Prostate gland (tissue), 2 donors: ENCODE measurements around the gene CTNNA3. TPM values are rescaled to one million over a fixed set of nuclear protein-coding genes. Genes with fewer than 3 reads are reported as not detected.

Experiments
- DNase-seq: peaks from one replicate; pipeline ENCODE4 v3.0.0-alpha.2; 2019; ENCODE audit warnings: low spot score
- H3K27ac ChIP-seq, 2 donors: fragments of 200-600 bp; sonication (generic); 2 replicates each; pipeline ENCODE4 v1.5.1; 2017 to 2019
- H3K27me3 ChIP-seq: fragments of 200-600 bp; sonication (generic); replicated peaks from 2 replicates; pipeline ENCODE4 v1.5.1; 2019; ENCODE audit not compliant: insufficient read depth
- H3K36me3 ChIP-seq, 2 donors: fragments of 200-600 bp; sonication (generic); 1 replicate in 1 of 2; 2 replicates in 1 of 2; pipeline versions ENCODE4 v1.5.1 to v1.8.1; 2017 to 2019
- H3K4me1 ChIP-seq: fragments of 200-600 bp; sonication (generic); replicated peaks from 2 replicates; pipeline ENCODE4 v1.5.1; 2019
- H3K4me3 ChIP-seq, 2 donors: fragments of 200-600 bp; sonication (generic); 2 replicates each; pipeline ENCODE4 v1.5.1; 2017 to 2019
- H3K9me3 ChIP-seq: fragments of 200-600 bp; sonication (generic); 2 replicates; pipeline ENCODE4 v1.5.1; 2017
- CTCF ChIP-seq, 4 experiments: fragments of 200-600 bp in 2 of 4; fragments of 450-650 bp in 2 of 4; sonication (generic) in 2 of 4; IDR thresholded peaks; 1 replicate in 3 of 4; 2 replicates in 1 of 4; pipeline ENCODE4 v1.5.1; 2016 to 2019; ENCODE audit warnings: antibody characterized with exemption in 4 of 4, mild to moderate bottlenecking in 2 of 4, moderate library complexity in 2 of 4
- POLR2A ChIP-seq: fragments of 450-650 bp; IDR thresholded peaks from one replicate; pipeline ENCODE4 v1.6.1; 2016; ENCODE audit warnings: antibody characterized with exemption, mild to moderate bottlenecking
- POLR2AphosphoS5 ChIP-seq: sonication (generic); formaldehyde crosslinking; IDR thresholded peaks from one replicate; pipeline ENCODE4 v1.6.1; 2017; ENCODE audit warnings: antibody characterized with exemption
- WGBS: methylation state at CpG from one replicate; pipeline ENCODE4 v1.1.5; 2018; 5-methylcytosine and 5-hydroxymethylcytosine counted together
- intact Hi-C: fragments of 100-400 bp; cut with DNase I; formaldehyde crosslinking; loops from one replicate; pipeline ENCODE4 v1.14.2; 2022
- total RNA-seq, 2 donors: library from RNA; depleted of rRNA; stranded (reverse); fragments of >200 nt; gene quantifications; one replicate each; pipeline ENCODE4 v1.1.0, GENCODE V29; 2016

The CTNNA3 gene
- total RNA-seq, 2 donors from 2014 or later, result 0.27 to 7.2 TPM

- no peaks in the 10 kb centered on the region for H3K9me3 ChIP-seq
- no peak overlapping the region for H3K4me3 ChIP-seq
- H3K4me1 ChIP-seq, result no peaks in the 10 kb centered on the region
- H3K27me3 ChIP-seq, result no peaks in the 10 kb centered on the region
- no peak overlapping the region for H3K27ac ChIP-seq
- TF ChIP-seq CTCF (IDR thresholded peaks at IDR 0.05) (no peak), POLR2AphosphoS5 (no peak), POLR2A (no peak)
- intact Hi-C loops, result no loop called here
- no peaks in the 10 kb centered on the region for H3K36me3 ChIP-seq
- DNase-seq, result no peak
These were observed 1388.2 kb downstream of the CTNNA3 start for GRCh38 chr10:66307826-66308225.

GRCh38 chr10:66301078-66301477 is 1394.9 kb downstream of the CTNNA3 start:
- Histone ChIP-seq H3K9me3 (no peaks in the 10 kb centered on the region), H3K4me3 (no peak overlapping the region), H3K27ac (no peak overlapping the region), H3K4me1 (no peaks in the 10 kb centered on the region), H3K27me3 (no peaks in the 10 kb centered on the region), H3K36me3 (no peaks in the 10 kb centered on the region)
- TF ChIP-seq POLR2AphosphoS5 (no peak), POLR2A (no peak), CTCF (IDR thresholded peaks at IDR 0.05) (no peak)
- DNase-seq, result no peak
- 85% methylated on average over 1 of the region's 1 CpG for WGBS
- intact Hi-C loops, result no loop called here

- 61% methylated on average over 3 of the region's 3 CpGs for WGBS
- H3K4me3 ChIP-seq, result no peak overlapping the region
- no peaks in the 10 kb centered on the region for H3K36me3 ChIP-seq
- H3K9me3 ChIP-seq, result no peaks in the 10 kb centered on the region
- H3K27ac ChIP-seq, result no peak overlapping the region
- intact Hi-C loops, result no loop called here
- no peak for TF ChIP-seq CTCF (IDR thresholded peaks at IDR 0.05)
- no peak for TF ChIP-seq POLR2AphosphoS5
- no peak for TF ChIP-seq POLR2A
- DNase-seq, result no peak
- H3K27me3 ChIP-seq, result no peaks in the 10 kb centered on the region
- no peaks in the 10 kb centered on the region for H3K4me1 ChIP-seq
These were observed 1400.4 kb downstream of the CTNNA3 start for GRCh38 chr10:66295602-66296001.

GRCh38 chr10:66294538-66294937 is 1401.5 kb downstream of the CTNNA3 start:
- no peaks in the 10 kb centered on the region for H3K9me3 ChIP-seq
- no peak overlapping the region for H3K27ac ChIP-seq
- DNase-seq, result no peak
- no peak overlapping the region for H3K4me3 ChIP-seq
- no peaks in the 10 kb centered on the region for H3K27me3 ChIP-seq
- TF ChIP-seq CTCF (IDR thresholded peaks at IDR 0.05) (no peak), POLR2A (no peak), POLR2AphosphoS5 (no peak)
- H3K4me1 ChIP-seq, result no peaks in the 10 kb centered on the region
- WGBS, result 55% methylated on average over 3 of the region's 3 CpGs
- no peaks in the 10 kb centered on the region for H3K36me3 ChIP-seq
- intact Hi-C loops, result no loop called here

- DNase-seq, result no peak
- intact Hi-C loops, result no loop called here
- H3K27me3 ChIP-seq, result no peaks in the 10 kb centered on the region
- no peaks in the 10 kb centered on the region for H3K9me3 ChIP-seq
- no peaks in the 10 kb centered on the region for H3K36me3 ChIP-seq
- TF ChIP-seq POLR2A, result no peak
- no peak for TF ChIP-seq CTCF (IDR thresholded peaks at IDR 0.05)
- TF ChIP-seq POLR2AphosphoS5, result no peak
- no peaks in the 10 kb centered on the region for H3K4me1 ChIP-seq
- H3K27ac ChIP-seq, result no peak overlapping the region
- H3K4me3 ChIP-seq, result no peak overlapping the region
These were observed 1403.1 kb downstream of the CTNNA3 start for GRCh38 chr10:66292922-66293321.
